ENCODE measurements around the gene ACAP1.

Gene ACAP1

GRCh38 chr17:7336240-7337175 lies at the start of gene ACAP1:
Gene ACAP1, plus strand, starts transcription at chr17:7336529. Its CDS starts 206 bp downstream, at chr17:7336735.
- DNase-seq = peak; percentile 95

GRCh38 chr17:7289256-7290032 lies 46.9 kb upstream of the ACAP1 start:
- DNase-seq = no peak

- DNase-seq = no peak
These were observed 46.2 kb upstream of the ACAP1 start for GRCh38 chr17:7290166-7290565.

GRCh38 chr17:7290685-7291084 lies 45.6 kb upstream of the ACAP1 start:
- DNase-seq = no peak

- no peak for DNase-seq
These were observed 44.1 kb upstream of the ACAP1 start for GRCh38 chr17:7292194-7292593.

GRCh38 chr17:7292729-7293128 lies 43.6 kb upstream of the ACAP1 start:
- DNase-seq = no peak

GRCh38 chr17:7293159-7293558 lies 43.2 kb upstream of the ACAP1 start:
- DNase-seq = no peak

- peak; percentile 49 for DNase-seq
These were observed 42.3 kb upstream of the ACAP1 start for GRCh38 chr17:7293816-7294613.

- DNase-seq = peak; percentile 87
These were observed 41.6 kb upstream of the ACAP1 start, which contains the start of gene YBX2 for GRCh38 chr17:7294614-7295153. Gene YBX2, minus strand, starts transcription at chr17:7294639. Its CDS starts 139 bp downstream, at chr17:7294500.

- DNase-seq = no peak
These were observed 40.8 kb upstream of the ACAP1 start for GRCh38 chr17:7295230-7296180.

GRCh38 chr17:7296189-7296861 lies 40.0 kb upstream of the ACAP1 start:
- peak; percentile 80 for DNase-seq

GRCh38 chr17:7304179-7304578 lies 32.1 kb upstream of the ACAP1 start:
- no peak for DNase-seq

- peak; percentile 100 for DNase-seq
These were observed 29.2 kb upstream of the ACAP1 start, which contains the start of gene EIF5A for GRCh38 chr17:7306911-7307685. Gene EIF5A, plus strand, starts transcription at chr17:7307628. Its CDS starts 2,008 bp downstream, at chr17:7309636.

- peak; percentile 60 for DNase-seq
These were observed 28.4 kb upstream of the ACAP1 start for GRCh38 chr17:7307686-7308624.

- DNase-seq = peak; percentile 88
These were observed 27.5 kb upstream of the ACAP1 start for GRCh38 chr17:7308625-7309433.

- DNase-seq = no peak
These were observed 26.7 kb upstream of the ACAP1 start for GRCh38 chr17:7309628-7310027.

GRCh38 chr17:7311110-7311705 lies 25.1 kb upstream of the ACAP1 start:
- DNase-seq = no peak
